MM.1S (cell line): ENCODE measurements around the gene DENND1A.

Experiments
- EZH2phosphoT487 ChIP-seq: fragments of 300-600 bp; sonication (generic); IDR thresholded peaks from 2 replicates; pipeline ENCODE4 v1.6.1; 2018; ENCODE audit warnings: antibody characterized with exemption, low read length
- TF ChIP-seq, protein P1 (sequence below): fragments of 300-600 bp; sonication (generic); IDR thresholded peaks from 2 replicates; pipeline ENCODE4 v1.5.1; 2016; ENCODE audit warnings: antibody characterized with exemption, low read length, mixed read lengths

- TF ChIP-seq, protein P1, sequence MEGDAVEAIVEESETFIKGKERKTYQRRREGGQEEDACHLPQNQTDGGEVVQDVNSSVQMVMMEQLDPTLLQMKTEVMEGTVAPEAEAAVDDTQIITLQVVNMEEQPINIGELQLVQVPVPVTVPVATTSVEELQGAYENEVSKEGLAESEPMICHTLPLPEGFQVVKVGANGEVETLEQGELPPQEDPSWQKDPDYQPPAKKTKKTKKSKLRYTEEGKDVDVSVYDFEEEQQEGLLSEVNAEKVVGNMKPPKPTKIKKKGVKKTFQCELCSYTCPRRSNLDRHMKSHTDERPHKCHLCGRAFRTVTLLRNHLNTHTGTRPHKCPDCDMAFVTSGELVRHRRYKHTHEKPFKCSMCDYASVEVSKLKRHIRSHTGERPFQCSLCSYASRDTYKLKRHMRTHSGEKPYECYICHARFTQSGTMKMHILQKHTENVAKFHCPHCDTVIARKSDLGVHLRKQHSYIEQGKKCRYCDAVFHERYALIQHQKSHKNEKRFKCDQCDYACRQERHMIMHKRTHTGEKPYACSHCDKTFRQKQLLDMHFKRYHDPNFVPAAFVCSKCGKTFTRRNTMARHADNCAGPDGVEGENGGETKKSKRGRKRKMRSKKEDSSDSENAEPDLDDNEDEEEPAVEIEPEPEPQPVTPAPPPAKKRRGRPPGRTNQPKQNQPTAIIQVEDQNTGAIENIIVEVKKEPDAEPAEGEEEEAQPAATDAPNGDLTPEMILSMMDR = no peak
- no peak for TF ChIP-seq EZH2phosphoT487
Observed at GRCh38 chr9:123525424-123525823, 404.5 kb downstream of the DENND1A start.
